Lung (tissue), 12 donors: ENCODE measurements around the gene PHIP. TPM values are rescaled to one million over a fixed set of nuclear protein-coding genes. Genes with fewer than 3 reads are reported as not detected.

Experiments used
- ATAC-seq: fragments of 200-7000 bp; cut with Tn5 transposase; one replicate; pipeline ENCODE4 v1.9.1; 2020; ENCODE audit warnings: moderate number of reproducible peaks; ENCODE audit not compliant: insufficient read depth, low FRiP score
- DNase-seq, 3 donors: peaks; one replicate each; pipeline ENCODE4 v3.0.0-alpha.2; 2013 to 2017
- H3K27ac ChIP-seq, 2 donors: one replicate each; pipeline ENCODE4 v1.5.1; 2013; ENCODE audit warnings: mild to moderate bottlenecking in 2 of 2, moderate library complexity in 2 of 2, control low read depth in 1 of 2, inconsistent platforms in 1 of 2, low read depth in 1 of 2, low read length in 1 of 2
- H3K27me3 ChIP-seq, 3 donors: one replicate each; pipeline ENCODE4 v1.5.1; 2013; ENCODE audit warnings: low read length in 2 of 3; ENCODE audit not compliant: control insufficient read depth in 3 of 3, insufficient read depth in 3 of 3
- H3K36me3 ChIP-seq, 4 donors: one replicate each; pipeline ENCODE4 v1.5.1; 2013; ENCODE audit warnings: low read length in 4 of 4, mild to moderate bottlenecking in 1 of 4, moderate library complexity in 1 of 4; ENCODE audit not compliant: control insufficient read depth in 4 of 4, insufficient read depth in 4 of 4
- H3K4me1 ChIP-seq, 5 donors: one replicate each; pipeline ENCODE4 v1.5.1; 2013; ENCODE audit warnings: low read length in 5 of 5, mild to moderate bottlenecking in 2 of 5, moderate library complexity in 1 of 5; ENCODE audit not compliant: control insufficient read depth in 5 of 5, insufficient read depth in 5 of 5
- H3K4me3 ChIP-seq: one replicate; pipeline ENCODE4 v1.5.1; 2013; ENCODE audit warnings: mild to moderate bottlenecking, control low read depth, moderate library complexity
- H3K9ac ChIP-seq, 2 donors: one replicate each; pipeline ENCODE4 v1.5.1; 2013; ENCODE audit warnings: low read length in 2 of 2, control low read depth in 1 of 2; ENCODE audit not compliant: insufficient read depth in 1 of 2
- H3K9me3 ChIP-seq, 4 donors: one replicate each; pipeline ENCODE4 v1.5.1; 2013; ENCODE audit warnings: low read length in 3 of 4, mild to moderate bottlenecking in 1 of 4, moderate library complexity in 1 of 4; ENCODE audit not compliant: control insufficient read depth in 4 of 4, insufficient read depth in 3 of 4
- CTCF ChIP-seq: IDR thresholded peaks from 2 replicates; pipeline ENCODE4 v1.5.1; 2012; ENCODE audit warnings: mild to moderate bottlenecking; ENCODE audit errors: control extremely low read depth, extremely low read depth
- WGBS, 2 donors: extraction: QIAGEN DNeasy Blood & Tissue Kit; methylation state at CpG; one replicate each; pipeline ENCODE4 v1.1.7; 2013; 5-methylcytosine and 5-hydroxymethylcytosine counted together
- polyA plus RNA-seq, 2 donors: library from polyadenylated mRNA; stranded (reverse); fragments of 200-250 nt; gene quantifications; one replicate each; pipeline ENCODE4 v1.2.1, GENCODE V29; 2013
- total RNA-seq, 2 donors: library from RNA; depleted of rRNA in 1 of 2; stranded (reverse); fragments of >200 nt in 1 of 2; gene quantifications; one replicate each; pipeline ENCODE4 v1.2.1, GENCODE V29; 2014 to 2021
- donor health status: control.
- donor health status: control.
- donor health status: Bipolar disorder and iron deficiency.
- donor health status: healthy.
- donor health status: DM: yes; HTN: yes; CAD: no.

PHIP gene
- total and polyA plus RNA-seq, 4 donors = 7.0 to 125 (median 19.1) TPM

- H3K9me3 ChIP-seq = peaks cover 0 to 7% (median 4%) of the 10 kb centered on the region in 4 donors
- 91 to 93% methylated on average over 1 of the region's 1 CpG for WGBS, 2 donors
- DNase-seq (no peak), ATAC-seq (no peak)
- no peaks in the 10 kb centered on the region for H3K36me3 ChIP-seq
- H3K4me1 ChIP-seq = no peaks in the 10 kb centered on the region
- H3K27me3 ChIP-seq = no peaks in the 10 kb centered on the region
- H3K9ac ChIP-seq = no peak overlapping the region
- no peak overlapping the region for H3K4me3 ChIP-seq
- no peak for TF ChIP-seq CTCF
- no peak overlapping the region for H3K27ac ChIP-seq
Measured at GRCh38 chr6:78917788-78918187, 160.3 kb downstream of the PHIP start.

GRCh38 chr6:78916411-78916810, 161.6 kb downstream of the PHIP start:
- no peak overlapping the region for H3K4me3 ChIP-seq
- H3K27me3 ChIP-seq = no peaks in the 10 kb centered on the region
- no peaks in the 10 kb centered on the region for H3K4me1 ChIP-seq
- no peaks in the 10 kb centered on the region for H3K36me3 ChIP-seq
- ATAC-seq = no peak
- no peak for TF ChIP-seq CTCF
- no peak overlapping the region for H3K9ac ChIP-seq
- no peak for DNase-seq
- peaks cover 0 to 7% (median 3%) of the 10 kb centered on the region in 4 donors for H3K9me3 ChIP-seq
- no peak overlapping the region for H3K27ac ChIP-seq
- 92 to 95% methylated on average over 3 of the region's 3 CpGs for WGBS, 2 donors

GRCh38 chr6:78911218-78911940, 166.7 kb downstream of the PHIP start:
- no peak for TF ChIP-seq CTCF
- Histone ChIP-seq H3K4me3 (no peak overlapping the region), H3K36me3 (no peaks in the 10 kb centered on the region), H3K9me3 (peaks cover 0 to 4% (median 0%) of the 10 kb centered on the region in 4 donors), H3K9ac (peak overlapping the region in 1 of 2 donors; percentile 41), H3K27ac (no peak overlapping the region), H3K4me1 (peaks cover 0 to 6% (median 4%) of the 10 kb centered on the region in 5 donors), H3K27me3 (no peaks in the 10 kb centered on the region)
- DNase-seq (peak in 2 of 3 donors; percentile 1 to 3), ATAC-seq (no peak)
- 74 to 77% methylated on average over 9 of the region's 9 CpGs for WGBS, 2 donors
